Measurements from ENCODE around the gene CCBE1.

- no peak for TF ChIP-seq CTCF (IDR thresholded peaks at IDR 0.05)
- TF ChIP-seq POLR2A (IDR thresholded peaks at IDR 0.05) = no peak
Observed at GRCh38 chr18:59553273-59553870, 143.9 kb downstream of the CCBE1 start.
